ENCODE results near the gene C1orf159. TPM values are rescaled to one million over a fixed set of nuclear protein-coding genes. Genes with fewer than 3 reads are reported as not detected.

Gene C1orf159
- polyA plus RNA-seq, 1 donor from 2014 or later = 31.5 TPM

DNA sequence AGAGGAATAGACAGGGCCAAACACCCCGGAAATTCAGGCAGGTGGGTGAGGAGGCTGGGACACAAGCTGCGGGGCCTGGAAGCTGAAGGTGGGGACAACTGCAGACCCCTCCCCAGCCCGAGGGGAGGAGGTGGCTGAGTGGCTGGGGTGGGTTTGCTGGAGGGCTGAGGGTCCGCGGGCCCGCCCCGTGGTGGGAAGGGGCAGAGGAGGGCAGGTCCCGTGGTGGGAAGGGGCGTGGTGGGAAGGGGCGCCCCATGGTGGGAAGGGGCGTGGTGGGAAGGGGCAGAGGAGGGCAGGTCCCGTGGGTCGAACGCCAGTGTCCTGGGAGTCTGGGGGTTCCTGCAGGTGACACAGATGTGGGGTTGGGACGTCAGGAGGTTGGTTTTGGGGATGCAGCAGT is 33.5 kb upstream of the C1orf159 start:
- Histone ChIP-seq H3K9me3 (ENCODE audit: low read length) (no peaks in the 10 kb centered on the region), H3K36me3 (ENCODE audit: insufficient read depth, low read length) (no peaks in the 10 kb centered on the region), H3F3A (ENCODE audit: insufficient read depth, low read length, poor library complexity, severe bottlenecking) (no peaks in the 10 kb centered on the region), H3K9ac (ENCODE audit: low read length) (no peak overlapping the region), H3K9me2 (ENCODE audit: insufficient read depth, low read length) (no peaks in the 10 kb centered on the region), H4K20me1 (ENCODE audit: insufficient read depth) (no peaks in the 10 kb centered on the region), H3K4me2 (ENCODE audit: low read length) (no peak overlapping the region), H3K4me3 (ENCODE audit: low read length) (no peak overlapping the region), H3K27me3 (ENCODE audit: insufficient read depth, low read depth, low read length) (no peaks in the 10 kb centered on the region), H3K27ac (ENCODE audit: low read length) (no peak overlapping the region), H3K79me2 (replicated peaks; ENCODE audit: insufficient read depth, low read length) (no peaks in the 10 kb centered on the region), H2AFZ (ENCODE audit: low read depth, low read length) (no peak overlapping the region)
- TF ChIP-seq, protein P1, sequence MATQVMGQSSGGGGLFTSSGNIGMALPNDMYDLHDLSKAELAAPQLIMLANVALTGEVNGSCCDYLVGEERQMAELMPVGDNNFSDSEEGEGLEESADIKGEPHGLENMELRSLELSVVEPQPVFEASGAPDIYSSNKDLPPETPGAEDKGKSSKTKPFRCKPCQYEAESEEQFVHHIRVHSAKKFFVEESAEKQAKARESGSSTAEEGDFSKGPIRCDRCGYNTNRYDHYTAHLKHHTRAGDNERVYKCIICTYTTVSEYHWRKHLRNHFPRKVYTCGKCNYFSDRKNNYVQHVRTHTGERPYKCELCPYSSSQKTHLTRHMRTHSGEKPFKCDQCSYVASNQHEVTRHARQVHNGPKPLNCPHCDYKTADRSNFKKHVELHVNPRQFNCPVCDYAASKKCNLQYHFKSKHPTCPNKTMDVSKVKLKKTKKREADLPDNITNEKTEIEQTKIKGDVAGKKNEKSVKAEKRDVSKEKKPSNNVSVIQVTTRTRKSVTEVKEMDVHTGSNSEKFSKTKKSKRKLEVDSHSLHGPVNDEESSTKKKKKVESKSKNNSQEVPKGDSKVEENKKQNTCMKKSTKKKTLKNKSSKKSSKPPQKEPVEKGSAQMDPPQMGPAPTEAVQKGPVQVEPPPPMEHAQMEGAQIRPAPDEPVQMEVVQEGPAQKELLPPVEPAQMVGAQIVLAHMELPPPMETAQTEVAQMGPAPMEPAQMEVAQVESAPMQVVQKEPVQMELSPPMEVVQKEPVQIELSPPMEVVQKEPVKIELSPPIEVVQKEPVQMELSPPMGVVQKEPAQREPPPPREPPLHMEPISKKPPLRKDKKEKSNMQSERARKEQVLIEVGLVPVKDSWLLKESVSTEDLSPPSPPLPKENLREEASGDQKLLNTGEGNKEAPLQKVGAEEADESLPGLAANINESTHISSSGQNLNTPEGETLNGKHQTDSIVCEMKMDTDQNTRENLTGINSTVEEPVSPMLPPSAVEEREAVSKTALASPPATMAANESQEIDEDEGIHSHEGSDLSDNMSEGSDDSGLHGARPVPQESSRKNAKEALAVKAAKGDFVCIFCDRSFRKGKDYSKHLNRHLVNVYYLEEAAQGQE (IDR thresholded peaks at IDR 0.05; ENCODE audit: borderline replicate concordance) = no peak
- TF ChIP-seq EZH2 (IDR thresholded peaks at IDR 0.05; ENCODE audit: borderline replicate concordance, insufficient read depth, low read length, poor library complexity, severe bottlenecking) (no peak), SMC3 (conservative IDR thresholded peaks at IDR 0.05; ENCODE audit: poor library complexity) (no peak), RAD21 (conservative IDR thresholded peaks at IDR 0.05) (no peak), TAF1 (IDR thresholded peaks at IDR 0.05; ENCODE audit: low read depth) (no peak), CTCF (IDR thresholded peaks at IDR 0.05; ENCODE audit: poor library complexity, severe bottlenecking) (no peak), MXI1 (conservative IDR thresholded peaks at IDR 0.05; ENCODE audit: poor library complexity, severe bottlenecking) (no peak), EP300 (conservative IDR thresholded peaks at IDR 0.05; ENCODE audit: poor library complexity, severe bottlenecking) (no peak), POLR2AphosphoS5 (IDR thresholded peaks at IDR 0.05) (no peak)

GRCh38 chr1:1148569-1148968 is 32.7 kb upstream of the C1orf159 start:
- Histone ChIP-seq H3K9me2 (ENCODE audit: insufficient read depth, low read length) (no peaks in the 10 kb centered on the region), H3K4me2 (ENCODE audit: low read length) (no peak overlapping the region), H3K27me3 (ENCODE audit: insufficient read depth, low read depth, low read length) (no peaks in the 10 kb centered on the region), H3K36me3 (ENCODE audit: insufficient read depth, low read length) (no peaks in the 10 kb centered on the region), H2AFZ (ENCODE audit: low read depth, low read length) (no peak overlapping the region), H3K27ac (ENCODE audit: low read length) (no peak overlapping the region), H3K9ac (ENCODE audit: low read length) (no peak overlapping the region), H3K4me3 (ENCODE audit: low read length) (no peak overlapping the region), H3K79me2 (replicated peaks; ENCODE audit: insufficient read depth, low read length) (no peaks in the 10 kb centered on the region), H3K9me3 (ENCODE audit: low read length) (no peaks in the 10 kb centered on the region), H3F3A (ENCODE audit: insufficient read depth, low read length, poor library complexity, severe bottlenecking) (no peaks in the 10 kb centered on the region), H4K20me1 (ENCODE audit: insufficient read depth) (no peaks in the 10 kb centered on the region)
- TF ChIP-seq TAF1 (IDR thresholded peaks at IDR 0.05; ENCODE audit: low read depth) (no peak), CTCF (IDR thresholded peaks at IDR 0.05; ENCODE audit: poor library complexity, severe bottlenecking) (no peak), POLR2AphosphoS5 (IDR thresholded peaks at IDR 0.05) (no peak), RAD21 (conservative IDR thresholded peaks at IDR 0.05) (no peak), EP300 (conservative IDR thresholded peaks at IDR 0.05; ENCODE audit: poor library complexity, severe bottlenecking) (no peak), SMC3 (conservative IDR thresholded peaks at IDR 0.05; ENCODE audit: poor library complexity) (no peak), EZH2 (IDR thresholded peaks at IDR 0.05; ENCODE audit: borderline replicate concordance, insufficient read depth, low read length, poor library complexity, severe bottlenecking) (no peak), MXI1 (conservative IDR thresholded peaks at IDR 0.05; ENCODE audit: poor library complexity, severe bottlenecking) (no peak)
- TF ChIP-seq, protein P1 (IDR thresholded peaks at IDR 0.05; ENCODE audit: borderline replicate concordance) = no peak

All from neural cell (in vitro differentiated cells).